ENCODE results near the gene SETBP1.

Gene SETBP1

DNA sequence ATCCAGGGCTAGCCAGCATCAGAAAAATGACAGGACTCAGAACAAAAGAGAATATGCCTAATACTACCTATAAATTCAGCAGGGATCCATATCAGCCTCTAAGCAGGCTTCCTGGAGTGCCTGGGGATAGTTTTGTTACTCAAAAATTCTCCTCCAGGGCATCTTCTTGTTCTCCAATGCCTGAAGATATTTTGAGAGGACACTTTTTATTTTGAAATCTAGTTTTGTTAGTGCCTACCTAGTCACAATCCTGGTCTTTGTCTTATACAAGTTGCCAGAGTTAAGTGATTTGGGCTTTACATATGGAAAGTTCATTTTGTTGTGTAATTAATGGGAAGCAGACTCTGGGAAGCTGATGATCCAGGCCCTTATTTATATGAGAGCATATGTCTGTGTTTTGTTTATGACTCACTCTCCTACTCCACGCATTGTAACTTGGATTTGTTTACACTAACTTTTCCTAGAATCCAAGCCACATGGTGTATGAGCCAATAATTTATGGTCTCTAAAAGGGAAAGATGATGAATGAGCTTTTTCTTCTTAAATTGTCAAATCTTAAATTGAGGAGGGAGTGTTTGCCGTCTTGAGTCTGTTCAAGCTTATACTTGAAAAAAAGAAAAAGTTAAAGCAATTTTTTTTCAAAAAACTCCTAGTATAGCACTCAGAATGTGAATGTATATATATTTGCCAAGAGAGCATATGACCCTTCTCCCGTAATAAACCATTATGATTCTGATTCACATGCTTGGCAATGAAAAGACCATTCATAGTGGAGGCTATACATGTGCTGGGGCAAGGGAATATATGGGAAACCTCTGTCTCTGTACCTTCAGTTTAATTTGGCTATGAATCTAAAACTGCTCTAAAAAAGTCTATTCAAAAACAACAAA is 370.3 kb downstream of the SETBP1 start:
- DNase-seq, result no peak

DNA sequence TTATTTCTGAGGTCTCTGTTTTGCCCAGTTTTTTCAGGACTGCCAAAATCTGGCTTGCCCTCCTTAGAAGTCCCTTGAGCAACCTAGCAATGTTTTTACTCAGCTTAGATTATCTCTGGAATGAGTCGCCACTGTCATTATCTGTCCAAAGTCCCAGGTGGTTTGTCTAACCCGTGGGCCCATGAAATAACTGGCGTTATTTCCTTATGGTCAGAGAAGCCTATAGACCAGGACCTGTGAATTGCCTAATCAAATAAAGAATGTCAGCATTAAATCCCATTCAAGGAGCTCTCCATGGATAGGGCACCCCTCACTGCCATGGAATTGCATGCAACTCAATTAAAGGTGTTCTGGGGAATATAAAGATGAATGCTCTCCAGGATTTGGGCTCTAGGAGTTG is 373.9 kb downstream of the SETBP1 start:
- no peak for DNase-seq

DNA sequence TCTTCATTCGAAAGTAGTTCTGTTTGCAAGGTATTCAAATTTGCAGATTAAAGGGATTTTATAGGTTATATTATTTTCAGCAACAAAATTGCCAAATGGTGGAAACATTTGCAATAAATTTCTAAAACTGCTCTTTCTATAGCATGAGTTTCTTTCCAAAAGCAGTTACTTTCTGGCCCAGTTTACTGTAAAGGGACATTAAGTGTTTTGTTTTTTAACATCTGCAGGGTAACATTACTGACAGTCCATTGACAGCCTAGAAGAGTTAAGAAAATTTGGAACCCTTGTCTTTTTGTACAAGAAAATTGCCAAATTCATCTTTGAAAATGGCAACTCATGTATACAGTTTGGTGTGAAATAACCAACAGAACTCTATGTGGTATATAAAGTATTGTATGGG is 375.1 kb downstream of the SETBP1 start:
- no peak for DNase-seq

DNA sequence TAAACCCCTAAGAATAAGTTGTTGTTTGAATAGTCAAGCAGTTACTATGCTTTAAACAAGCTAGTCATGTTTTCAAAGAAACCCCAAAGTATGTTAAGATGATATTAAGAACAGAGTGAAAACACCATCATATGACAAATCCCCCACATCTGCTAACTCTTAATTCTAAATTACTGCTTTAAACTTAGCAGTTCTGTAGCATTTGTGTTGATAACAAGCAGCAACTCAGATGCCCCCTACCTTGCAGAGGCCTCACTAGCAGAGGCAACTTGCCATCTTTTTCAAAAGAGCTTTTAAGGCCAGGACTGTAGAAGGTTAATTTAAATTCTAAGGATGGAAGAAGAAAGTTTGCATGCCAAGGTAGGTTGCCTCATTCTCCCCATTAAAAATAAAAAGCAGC is 376.2 kb downstream of the SETBP1 start:
- DNase-seq, result no peak

DNA sequence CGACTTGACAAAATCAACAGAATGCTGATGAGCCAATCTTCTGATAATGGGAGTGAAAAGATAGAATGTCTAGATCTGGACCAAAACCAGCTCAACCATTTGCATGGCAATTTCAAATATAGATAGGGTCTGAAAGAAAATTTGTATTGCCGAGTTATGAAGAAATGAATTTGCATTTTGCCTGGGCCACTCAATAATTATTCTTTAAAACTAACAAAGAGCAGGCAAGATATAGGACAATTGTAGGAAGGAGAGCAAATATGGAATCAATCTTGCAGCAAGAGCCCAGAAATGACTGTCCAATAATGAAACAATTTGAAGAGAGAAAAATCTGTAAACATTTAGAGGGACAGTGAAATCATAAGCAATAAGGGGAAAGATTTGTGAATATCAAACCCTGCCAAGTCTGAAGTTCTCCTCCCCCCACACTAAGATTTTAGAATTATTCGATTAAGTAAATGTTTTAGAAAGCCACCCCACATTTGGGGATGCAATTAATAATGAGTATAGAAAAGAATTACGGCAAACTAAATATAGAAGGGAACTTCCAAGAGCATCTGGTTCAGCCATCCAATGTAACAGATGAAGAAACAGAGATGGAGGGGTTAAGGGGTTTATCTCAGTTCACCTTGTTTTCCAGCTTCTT is 377.4 kb downstream of the SETBP1 start:
- no peak for DNase-seq

DNA sequence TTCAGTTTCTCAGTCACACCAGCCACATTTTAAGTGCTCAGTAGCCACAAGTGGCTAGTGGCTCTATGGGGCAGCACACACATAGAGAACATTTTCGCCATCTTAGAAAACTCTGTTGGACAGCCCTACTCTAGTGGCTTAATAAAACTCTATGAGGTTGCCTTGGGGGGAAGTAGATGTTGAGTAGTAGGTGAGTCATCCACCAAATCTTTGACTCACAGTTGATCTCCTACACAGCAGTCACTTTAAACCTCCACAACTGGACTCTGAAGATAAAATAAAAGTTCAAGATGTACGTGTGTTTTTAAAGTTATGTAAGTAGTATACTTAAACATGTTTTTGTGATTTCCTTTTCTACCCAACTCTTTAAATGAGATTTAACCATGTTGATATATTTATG is 379.0 kb downstream of the SETBP1 start:
- DNase-seq, result no peak

DNA sequence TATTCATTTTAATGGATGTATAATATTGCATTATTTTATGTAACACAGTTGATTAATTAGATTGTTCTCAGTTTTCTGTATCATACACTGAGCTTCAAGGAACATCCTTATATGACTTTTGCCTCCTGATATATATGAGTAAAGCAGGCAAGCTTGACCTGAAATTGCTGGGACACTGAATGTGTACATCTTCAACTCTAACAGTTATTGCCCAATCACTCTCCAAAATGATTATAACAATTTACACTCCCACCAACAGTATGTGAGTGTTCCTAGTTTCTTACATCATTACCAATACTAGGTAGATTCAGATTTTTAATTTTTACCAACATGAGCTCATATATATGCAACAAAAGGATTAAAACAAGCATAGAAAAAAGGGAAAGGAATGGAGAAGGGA is 379.4 kb downstream of the SETBP1 start:
- no peak for DNase-seq

DNA sequence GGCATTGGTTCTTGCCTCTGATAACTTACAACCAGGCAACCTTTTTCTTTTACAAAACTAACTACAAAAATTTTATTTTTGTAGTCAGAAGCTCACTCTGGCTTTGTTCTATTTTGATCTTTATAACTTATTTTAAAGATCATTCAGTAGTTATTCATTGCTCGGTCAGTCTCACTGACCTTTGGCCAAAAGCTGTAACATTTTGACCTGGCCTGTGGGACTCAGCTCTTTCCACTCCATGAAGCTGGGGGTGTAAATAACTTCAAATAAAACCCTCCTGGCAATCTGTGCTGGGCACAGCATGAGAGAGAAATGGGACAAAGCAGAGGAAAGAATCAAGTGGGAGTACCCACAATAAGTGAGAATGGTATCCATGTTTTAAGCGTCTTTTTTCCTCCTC is 380.7 kb downstream of the SETBP1 start:
- DNase-seq, result no peak

DNA sequence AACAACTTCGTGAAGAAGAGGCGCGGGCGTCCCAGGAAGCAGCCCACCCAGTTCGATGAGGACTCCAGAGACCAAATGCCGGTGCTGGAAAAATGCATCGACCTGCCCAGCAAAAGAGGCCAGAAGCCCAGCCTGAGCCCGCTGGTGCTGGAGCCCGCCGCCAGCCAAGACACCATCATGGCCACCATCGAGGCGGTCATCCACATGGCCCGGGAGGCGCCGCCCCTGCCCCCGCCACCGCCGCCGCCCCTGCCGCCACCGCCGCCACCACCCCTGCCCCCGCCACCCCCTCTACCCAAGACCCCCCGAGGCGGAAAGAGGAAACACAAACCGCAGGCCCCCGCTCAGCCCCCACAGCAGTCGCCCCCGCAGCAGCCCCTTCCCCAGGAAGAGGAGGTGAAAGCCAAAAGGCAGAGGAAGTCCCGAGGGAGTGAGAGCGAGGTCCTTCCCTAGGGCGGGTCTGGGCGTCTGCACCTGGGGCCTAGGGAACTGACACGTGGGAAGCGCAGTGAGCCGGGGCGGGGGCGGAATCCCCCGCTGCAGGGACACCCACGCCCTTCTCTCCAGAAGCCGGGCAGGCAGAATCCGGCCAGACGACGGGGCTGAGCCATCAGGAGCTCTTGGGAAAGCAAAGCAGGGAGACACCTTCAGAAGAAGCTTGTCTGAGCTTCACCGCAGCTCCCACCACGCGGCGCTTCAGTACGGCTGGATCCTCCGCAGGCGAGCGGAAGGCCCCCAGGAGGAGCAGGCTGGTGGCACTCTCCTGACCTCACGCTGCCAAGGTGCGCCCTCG is 382.8 kb downstream of the SETBP1 start:
- no peak for DNase-seq

DNA sequence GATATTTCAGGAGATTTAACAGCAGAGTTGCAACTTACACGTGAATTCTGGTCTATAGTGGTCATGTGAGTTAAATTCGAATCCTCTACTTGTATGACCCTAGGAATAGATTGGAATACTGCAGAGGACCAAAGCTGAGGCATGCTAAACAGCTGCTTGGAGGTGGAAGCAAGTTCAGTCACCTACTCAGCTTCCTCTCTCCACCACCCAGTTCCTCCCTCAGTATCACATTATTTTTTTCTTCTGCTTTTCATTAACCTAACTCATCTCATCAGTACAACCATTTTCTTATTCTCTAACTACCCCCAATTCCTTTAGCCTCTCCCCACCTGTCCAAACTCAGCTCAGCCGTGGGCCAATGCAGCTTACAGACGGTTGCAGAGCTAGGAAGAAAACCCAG is 385.5 kb downstream of the SETBP1 start:
- no peak for DNase-seq

DNA sequence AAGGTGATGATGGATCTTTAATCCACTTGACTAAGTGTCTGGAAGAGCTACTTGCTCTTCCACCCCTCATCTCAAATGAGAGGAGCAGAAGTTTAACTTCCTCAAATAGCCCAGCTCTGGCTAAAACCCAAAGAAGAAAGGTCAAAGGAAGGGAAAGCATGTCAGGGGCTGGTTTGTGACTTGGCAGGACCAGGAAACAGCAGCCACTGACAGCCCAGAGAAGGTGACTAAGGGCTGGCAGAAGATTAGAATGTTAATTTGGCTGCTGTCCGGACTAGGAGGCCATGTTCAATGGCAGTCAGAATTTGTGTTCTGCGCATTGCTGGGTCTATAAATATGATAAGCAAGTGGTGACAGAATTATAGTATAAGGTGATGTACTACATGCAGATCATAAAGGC is 386.2 kb downstream of the SETBP1 start:
- DNase-seq, result no peak

DNA sequence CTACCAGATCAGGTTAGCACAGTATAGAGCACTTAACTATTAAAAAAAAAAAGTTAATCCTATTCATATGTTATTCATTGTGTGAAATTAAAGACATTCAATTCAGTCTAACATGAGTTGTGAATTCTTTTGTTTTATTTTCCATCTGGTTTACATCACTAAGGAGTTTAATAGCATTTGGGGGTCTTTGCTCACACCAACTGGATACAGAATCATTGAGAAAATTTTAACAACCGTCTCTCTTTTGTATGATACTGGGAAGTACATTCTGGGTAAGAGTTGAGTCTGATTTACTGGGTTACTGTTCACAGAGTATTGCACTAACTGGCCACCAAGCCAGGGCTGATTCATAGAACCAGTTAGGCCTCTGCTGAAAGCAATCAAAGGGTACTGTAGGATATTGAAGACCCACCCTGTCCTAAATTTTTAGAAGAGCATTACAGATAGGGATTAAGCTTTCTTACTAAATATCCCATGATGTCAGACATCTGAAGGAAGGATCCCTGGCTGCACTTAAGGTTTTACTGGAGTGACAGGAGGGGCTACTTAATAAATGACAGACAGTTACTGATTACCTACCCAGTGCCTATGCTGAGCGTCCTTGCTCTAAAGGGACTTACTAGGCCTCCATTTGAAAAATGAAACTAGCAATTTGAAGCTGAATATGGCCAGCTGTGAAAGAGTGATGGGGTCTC is 387.9 kb downstream of the SETBP1 start:
- no peak for DNase-seq

DNA sequence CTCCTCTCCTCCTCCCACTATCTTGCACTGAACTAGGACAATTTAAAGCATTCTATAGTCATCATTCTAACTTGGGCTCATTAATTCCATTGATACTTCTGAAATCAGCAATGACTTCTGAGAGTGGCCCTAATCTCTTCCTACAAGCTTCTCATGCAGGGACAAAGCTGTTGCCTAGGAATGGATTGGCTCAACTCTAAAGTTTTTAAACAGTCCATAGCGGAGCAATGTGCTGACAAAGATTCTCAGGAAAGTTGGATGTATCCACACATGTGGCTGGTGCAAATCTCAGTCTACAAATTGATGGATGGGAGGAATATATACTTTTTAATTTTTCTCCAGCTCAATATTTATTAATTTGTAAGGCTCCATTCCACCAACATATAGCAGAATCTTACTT is 388.9 kb downstream of the SETBP1 start:
- no peak for DNase-seq

DNA sequence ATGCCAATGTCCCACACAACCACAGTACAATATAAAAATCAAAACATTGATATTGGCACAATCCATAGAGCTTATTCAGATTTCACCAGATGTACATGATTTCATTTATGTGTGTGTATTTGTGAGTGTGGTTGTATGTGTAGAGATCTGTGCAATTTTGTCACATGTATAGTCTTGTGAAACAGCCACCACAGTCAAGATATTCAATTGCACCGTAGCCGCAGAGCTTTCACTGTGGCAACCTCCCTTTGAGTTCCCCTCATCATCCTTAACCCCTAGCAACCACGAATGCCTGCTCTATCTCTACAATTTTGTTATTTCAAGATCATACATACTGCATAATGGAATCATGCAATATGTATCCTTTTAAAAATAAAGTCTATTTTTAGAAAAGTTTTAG is 391.3 kb downstream of the SETBP1 start:
- no peak for DNase-seq

DNA sequence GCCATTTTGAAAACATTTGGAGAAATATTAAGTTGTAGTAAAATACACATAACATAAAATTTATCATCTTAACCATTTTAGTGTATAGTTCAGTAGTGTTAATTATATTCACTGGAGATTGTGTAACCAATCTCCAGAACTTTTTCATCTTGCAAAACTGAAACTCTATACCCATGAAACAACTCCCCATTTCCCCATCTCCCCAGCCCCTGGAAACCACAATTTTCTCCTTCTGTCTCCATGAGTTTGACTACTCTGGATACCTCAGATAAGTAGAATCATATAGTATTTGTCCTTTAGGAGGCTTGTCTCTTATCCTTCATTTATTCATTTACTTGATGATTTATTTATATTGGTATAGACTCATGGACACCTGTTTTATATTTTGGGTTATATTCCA is 392.9 kb downstream of the SETBP1 start:
- DNase-seq, result no peak

DNA sequence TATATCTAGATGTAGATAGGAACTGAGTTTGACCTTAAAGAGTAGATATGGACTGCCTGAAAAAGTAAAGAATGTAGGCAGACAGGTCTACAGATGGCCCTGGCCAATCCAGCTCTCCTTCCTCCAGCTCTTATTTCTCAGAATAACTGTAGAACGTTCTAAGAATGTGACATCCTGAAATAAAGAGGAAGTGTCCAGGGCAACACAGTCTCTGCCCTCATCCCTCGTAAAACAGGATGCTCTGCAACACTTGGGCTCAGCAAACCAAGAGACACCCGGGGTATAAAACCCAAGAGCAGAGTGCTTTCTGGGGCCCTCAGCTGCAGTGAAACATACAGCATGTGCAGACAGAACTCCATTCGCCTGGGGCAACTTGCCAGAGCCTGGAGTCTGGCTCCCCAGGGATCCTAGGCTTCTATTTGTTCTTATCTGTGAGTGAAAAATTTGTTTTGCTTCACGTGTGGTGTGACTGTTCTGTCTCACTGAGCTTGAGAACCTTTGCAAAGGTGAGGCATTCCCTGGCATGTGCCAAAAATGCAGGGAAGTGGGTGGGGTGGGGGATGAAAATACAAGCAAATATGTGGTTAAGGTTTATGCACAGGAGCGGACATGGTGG is 401.0 kb downstream of the SETBP1 start:
- DNase-seq, result no peak

DNA sequence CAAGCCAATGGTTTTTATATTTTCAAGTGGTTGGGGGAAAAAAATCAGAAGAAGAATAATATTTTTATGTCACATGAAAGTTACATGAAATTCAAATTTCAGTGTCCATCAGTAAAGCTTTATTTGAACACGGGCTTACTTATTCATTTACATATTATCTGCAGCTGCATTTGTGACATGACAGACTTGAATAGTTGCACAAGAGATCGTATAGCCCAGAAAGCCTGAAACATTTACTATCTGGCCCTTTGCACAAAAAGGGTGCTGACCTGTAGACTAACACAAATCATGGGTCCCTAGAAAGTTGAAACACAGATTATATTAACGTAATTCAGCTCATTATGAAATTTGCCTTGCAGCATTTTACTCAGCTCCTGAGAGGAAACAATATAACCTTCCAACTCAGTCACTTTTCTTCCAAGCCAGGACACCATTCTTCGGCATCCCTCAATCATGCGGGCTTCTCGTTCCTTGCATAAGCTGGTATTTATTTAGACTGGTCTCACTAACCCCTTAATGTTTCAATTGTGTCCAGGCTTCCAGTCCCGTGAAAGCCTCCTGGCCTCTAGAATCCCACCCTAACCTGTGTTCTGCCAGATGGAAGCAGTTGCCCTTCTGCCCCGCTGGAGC is 402.7 kb downstream of the SETBP1 start:
- no peak for DNase-seq

DNA sequence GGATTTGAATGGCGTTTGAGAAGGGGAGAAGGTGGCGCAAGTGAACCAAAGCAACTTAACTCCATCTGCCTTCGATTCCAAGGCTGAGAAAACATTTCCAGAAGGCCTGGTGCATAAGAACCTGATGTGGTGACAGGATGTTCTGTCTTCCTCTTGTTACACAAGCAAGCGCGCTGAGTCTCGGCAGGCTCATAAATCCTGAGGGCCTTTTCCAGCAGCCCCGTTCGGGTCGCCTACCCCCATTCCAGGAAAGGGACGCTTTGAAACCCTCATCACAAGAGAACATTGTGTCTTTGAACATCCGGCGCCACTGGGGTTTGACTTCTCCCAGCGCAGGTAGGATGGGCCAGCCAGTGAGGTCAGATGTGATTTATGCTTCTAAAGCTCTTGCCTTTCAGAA is 403.5 kb downstream of the SETBP1 start:
- no peak for DNase-seq

DNA sequence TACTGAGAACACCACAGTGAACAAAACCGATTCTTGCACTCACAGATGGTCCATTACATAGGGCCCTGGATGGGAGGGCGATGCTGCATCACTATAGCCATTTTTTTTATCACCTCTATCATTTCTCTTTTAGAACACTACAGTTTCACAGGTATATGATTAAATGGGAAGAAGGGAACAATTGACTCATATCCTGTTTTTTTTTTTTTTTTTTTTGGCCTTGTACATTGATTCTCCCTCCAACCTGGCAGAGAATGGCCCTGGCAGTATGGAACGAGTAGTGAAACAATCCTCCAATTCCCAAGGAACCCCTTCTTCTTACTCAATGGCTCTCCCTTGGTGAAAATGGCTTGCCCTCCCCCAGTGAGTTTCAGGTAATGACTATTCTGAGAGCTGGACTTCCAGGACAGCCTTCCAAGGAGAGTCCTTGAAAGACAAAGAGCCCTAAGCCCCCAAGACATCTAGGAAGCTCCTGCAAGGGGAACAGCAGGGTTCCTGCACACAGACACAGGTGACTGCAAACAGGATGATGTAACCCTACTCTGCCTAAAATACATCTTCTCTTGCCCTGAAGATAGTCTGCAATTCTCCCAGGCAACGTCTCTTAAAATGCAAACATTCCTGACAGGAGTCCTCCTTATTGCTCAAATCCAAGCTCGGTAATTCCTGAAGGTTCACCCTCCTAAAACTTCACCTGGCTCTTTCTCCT is 405.4 kb downstream of the SETBP1 start:
- no peak for DNase-seq

DNA sequence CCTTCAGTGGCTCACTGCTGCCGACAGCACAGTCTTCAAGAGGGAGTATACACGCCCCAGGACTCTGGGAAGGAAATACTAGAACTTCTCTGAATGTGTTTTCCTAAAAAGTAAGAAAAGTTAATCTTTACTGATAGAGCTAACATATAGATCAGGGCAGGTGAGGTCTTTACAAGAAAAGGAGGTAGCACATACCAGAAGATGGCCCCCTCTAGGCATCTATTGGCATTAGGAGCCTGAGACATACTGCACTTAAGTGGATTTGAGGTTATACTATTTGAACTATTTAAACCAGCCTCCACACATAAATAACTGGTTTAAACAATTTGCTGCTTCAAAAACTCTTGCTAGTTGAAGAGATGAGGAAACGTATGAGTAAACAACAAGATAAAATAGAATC is 406.1 kb downstream of the SETBP1 start:
- no peak for DNase-seq

DNA sequence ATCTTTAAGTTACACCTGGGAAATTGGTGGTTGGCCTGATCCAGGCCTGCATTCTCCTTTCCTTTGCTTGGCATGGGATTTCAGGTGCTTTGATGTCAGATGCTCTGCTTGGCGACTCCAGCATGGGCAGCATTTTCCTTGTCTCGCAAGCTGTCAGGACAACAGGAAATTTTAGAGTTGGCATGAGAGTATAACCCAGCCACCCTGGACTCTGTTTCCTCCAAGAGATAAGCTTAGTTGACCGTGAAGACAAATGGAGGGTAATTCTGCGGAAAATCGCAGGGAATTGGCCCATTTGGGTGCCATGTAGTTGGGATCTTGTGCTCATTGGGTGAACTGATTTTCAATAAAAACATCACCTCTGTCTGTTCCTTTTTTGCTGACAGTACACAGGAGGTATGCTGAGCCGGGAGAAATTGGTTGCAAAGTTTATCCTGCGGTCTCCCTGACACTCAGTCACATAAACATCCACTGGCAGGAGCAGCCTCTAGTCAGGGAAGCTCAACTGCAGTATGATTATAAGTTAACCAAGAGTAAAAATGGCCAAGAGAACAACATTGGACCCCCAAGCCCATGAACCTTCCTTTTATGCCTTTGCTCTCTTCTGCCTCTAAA is 409.9 kb downstream of the SETBP1 start:
- DNase-seq, result no peak

All from GOT3 (cell line).